GM18907 (cell line): ENCODE results near the gene CARD14.
"Not testable (repeated sequence)": the region's sequence is repeated elsewhere in the genome, so short reads cannot be mapped to it uniquely, and the experiment has no call there.

Source experiments
- ATAC-seq: cut with Tn5 transposase; IDR thresholded peaks from one replicate; pipeline ENCODE4 v1.9.1; 2021; ENCODE audit warnings: mild to moderate bottlenecking, moderate library complexity; ENCODE audit not compliant: unreplicated experiment

The CARD14 gene

GRCh38 chr17:80248001-80248893 is 78.4 kb downstream of the CARD14 start:
- no peak for ATAC-seq

GRCh38 chr17:80248894-80249710 is 79.3 kb downstream of the CARD14 start:
- no peak for ATAC-seq

GRCh38 chr17:80251966-80252365 is 82.1 kb downstream of the CARD14 start:
- ATAC-seq = no peak

- peak; percentile 58 for ATAC-seq
These were observed 83.0 kb downstream of the CARD14 start for GRCh38 chr17:80252871-80253270.

- no peak for ATAC-seq
These were observed 84.0 kb downstream of the CARD14 start for GRCh38 chr17:80253631-80254395.

GRCh38 chr17:80254396-80255251 is 84.8 kb downstream of the CARD14 start:
- ATAC-seq = peak; percentile 55

GRCh38 chr17:80256034-80256350 is 86.2 kb downstream of the CARD14 start:
- ATAC-seq = no peak

GRCh38 chr17:80257716-80258213 is 87.9 kb downstream of the CARD14 start:
- ATAC-seq = no peak

GRCh38 chr17:80258296-80258695 is 88.5 kb downstream of the CARD14 start:
- not testable (repeated sequence) for ATAC-seq
